GM13977 (cell line): Measurements from ENCODE around the gene CDC45.

Experiments used
- DNase-seq: peaks from one replicate; pipeline ENCODE4 v3.0.0; 2012; ENCODE audit warnings: low spot score
- in situ Hi-C: fragments of 300-500 bp; cut with MboI; formaldehyde crosslinking; loops from one replicate; pipeline ENCODE4 v1.12.0; 2022; ENCODE audit warnings: low sequenced_read_pairs, low pct_unique_long_range_greater_than_20kb, mixed read lengths, inconsistent platforms; ENCODE audit not compliant: unreplicated experiment
- TF ChIP-seq, protein P1 (sequence below): IDR thresholded peaks from 2 replicates; pipeline ENCODE4 v1.5.1; 2012; ENCODE audit warnings: mild to moderate bottlenecking, control low read depth; ENCODE audit not compliant: insufficient read depth; ENCODE audit errors: extremely low read depth, missing control alignments

CDC45 gene

GRCh38 chr22:19569976-19570375, 90.3 kb downstream of the CDC45 start:
- DNase-seq: no peak
- TF ChIP-seq, protein P1, sequence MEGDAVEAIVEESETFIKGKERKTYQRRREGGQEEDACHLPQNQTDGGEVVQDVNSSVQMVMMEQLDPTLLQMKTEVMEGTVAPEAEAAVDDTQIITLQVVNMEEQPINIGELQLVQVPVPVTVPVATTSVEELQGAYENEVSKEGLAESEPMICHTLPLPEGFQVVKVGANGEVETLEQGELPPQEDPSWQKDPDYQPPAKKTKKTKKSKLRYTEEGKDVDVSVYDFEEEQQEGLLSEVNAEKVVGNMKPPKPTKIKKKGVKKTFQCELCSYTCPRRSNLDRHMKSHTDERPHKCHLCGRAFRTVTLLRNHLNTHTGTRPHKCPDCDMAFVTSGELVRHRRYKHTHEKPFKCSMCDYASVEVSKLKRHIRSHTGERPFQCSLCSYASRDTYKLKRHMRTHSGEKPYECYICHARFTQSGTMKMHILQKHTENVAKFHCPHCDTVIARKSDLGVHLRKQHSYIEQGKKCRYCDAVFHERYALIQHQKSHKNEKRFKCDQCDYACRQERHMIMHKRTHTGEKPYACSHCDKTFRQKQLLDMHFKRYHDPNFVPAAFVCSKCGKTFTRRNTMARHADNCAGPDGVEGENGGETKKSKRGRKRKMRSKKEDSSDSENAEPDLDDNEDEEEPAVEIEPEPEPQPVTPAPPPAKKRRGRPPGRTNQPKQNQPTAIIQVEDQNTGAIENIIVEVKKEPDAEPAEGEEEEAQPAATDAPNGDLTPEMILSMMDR: no peak
- in situ Hi-C loops: no loop called here
